ENCODE results near the gene ISYNA1.
A peak's percentile ranks its signal among the peaks of the same experiment; 100 is the strongest.

The ISYNA1 gene

DNA sequence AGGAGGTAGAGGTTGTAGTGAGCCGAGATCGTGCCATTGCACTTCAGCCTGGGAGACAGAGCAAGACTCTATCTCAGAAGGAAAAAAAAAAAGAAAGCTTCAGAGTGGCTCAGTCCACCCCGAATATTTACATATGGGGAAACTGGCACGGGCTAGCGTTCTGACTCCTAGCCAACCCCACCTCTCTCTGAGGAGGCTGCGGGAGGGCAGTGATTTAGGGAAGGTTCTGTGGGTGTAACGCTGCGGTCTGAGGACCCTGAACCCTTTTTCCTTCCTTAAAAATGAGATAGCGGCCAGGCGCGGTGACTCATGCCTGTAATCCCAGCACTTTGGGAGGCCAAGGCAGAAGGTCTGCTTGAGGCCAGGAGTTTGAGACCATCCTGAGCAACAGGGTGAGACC is 45.5 kb downstream of the ISYNA1 start:
- no peak for DNase-seq (ENCODE audit: low spot score)

DNA sequence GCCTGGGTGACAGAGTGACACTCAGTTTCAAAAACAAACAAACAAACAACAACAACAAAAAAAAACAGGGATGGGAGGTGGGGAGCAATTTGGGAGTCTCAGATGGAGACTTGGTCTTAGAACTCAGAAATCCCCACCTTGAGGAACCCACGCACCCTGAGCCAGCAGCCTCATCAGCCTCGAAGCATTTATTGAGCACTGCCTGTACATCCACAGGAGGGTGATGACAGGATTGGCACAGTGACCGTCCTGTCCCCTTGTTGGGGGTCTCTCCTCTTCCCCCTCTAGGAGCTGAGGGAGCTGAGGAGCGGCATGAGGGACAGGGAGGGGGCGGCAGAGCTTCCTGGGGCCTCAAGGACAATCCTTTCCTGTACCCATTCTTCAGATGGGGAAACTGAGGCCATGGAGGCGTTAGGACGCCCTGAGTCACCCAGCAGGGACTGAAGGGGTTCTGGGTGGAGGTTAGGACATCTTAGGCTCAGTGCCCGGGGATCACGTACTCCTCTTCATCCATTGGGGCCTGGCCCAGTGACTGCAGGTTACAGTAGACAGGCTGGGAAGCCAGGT is 46.3 kb downstream of the ISYNA1 start:
- DNase-seq (ENCODE audit: low spot score), result no peak

GRCh38 chr19:18390065-18390907 is 47.6 kb downstream of the ISYNA1 start:
- no peak for DNase-seq (ENCODE audit: low spot score)

DNA sequence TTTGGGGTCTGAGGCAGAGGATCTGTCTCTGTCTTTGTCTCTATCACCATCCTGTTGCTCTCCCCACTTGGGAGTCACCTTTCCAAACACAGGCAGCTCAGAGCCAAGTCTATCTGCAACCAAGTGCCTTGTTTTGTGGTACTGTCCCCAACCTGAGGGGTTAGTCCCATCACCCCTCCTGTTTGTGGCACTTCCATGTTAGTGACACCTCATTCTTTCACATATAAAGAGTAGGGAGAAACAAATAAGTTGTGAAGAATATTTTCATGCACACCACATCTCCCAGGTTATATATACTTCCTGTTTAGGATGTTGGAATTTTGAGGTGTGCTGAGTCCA is 48.2 kb downstream of the ISYNA1 start:
- DNase-seq (ENCODE audit: low spot score), result no peak

- no peak for DNase-seq (ENCODE audit: low spot score)
These were observed 48.8 kb downstream of the ISYNA1 start for GRCh38 chr19:18388960-18389725.

- peak; percentile 68 for DNase-seq (ENCODE audit: low spot score)
These were observed 49.6 kb downstream of the ISYNA1 start for GRCh38 chr19:18388100-18388959.

- no peak for DNase-seq (ENCODE audit: low spot score)
These were observed 51.2 kb downstream of the ISYNA1 start for GRCh38 chr19:18386543-18387271.

- DNase-seq (ENCODE audit: low spot score), result peak; percentile 96
These were observed 52.0 kb downstream of the ISYNA1 start, which contains the start of gene GDF15 for GRCh38 chr19:18385675-18386542. GDF15 (plus strand) TSS chr19:18386158; CDS start chr19:18386190, 32 bp downstream.

DNA sequence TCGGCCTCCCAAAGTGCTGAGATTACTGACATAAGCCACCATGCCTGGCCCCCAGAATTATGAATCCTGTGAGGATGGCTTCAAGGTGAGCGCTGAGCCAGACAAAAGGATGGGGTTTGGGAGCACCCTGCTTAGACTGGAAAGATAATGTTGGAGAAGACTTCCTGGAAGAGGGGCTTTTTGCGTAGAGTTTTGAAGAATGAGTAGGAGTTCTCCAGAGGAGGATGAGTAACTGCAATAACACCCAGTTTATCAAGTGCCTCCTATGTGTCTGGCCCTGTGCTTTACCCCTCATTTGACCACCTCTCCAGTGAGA is 52.6 kb downstream of the ISYNA1 start:
- DNase-seq (ENCODE audit: low spot score), result no peak

GRCh38 chr19:18384775-18385174 is 53.2 kb downstream of the ISYNA1 start:
- DNase-seq (ENCODE audit: low spot score), result no peak

Data from COLO829 (cell line).